IPS-11a (cell line): ENCODE data around the gene FKBP1C.
"Not testable (repeated sequence)": the region's sequence is repeated elsewhere in the genome, so short reads cannot be mapped to it uniquely, and the experiment has no call there.

ENCODE experiments used
- H3K4me3 ChIP-seq: one replicate; pipeline ENCODE4 v1.5.1; 2013; ENCODE audit warnings: low read depth, low read length, control low read depth

FKBP1C gene

DNA sequence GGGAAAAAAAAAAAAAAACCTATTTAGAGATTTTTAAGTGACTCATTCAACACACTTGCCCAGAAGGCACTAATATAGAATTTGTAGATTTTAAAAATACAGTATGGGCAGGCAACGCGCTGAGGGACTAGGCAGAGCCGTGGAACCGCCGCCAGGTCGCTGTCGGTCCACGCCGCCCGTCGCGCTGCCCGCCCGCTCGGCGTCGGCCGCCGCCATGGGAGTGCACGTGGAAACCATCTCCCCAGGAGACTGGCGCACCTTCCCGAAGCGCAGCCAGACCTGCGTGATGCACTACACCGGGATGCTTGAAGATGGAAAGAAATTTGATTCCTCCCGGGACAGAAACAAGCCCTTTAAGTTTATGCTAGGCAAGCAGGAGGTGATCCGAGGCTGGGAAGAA, at the start of gene FKBP1C:
TSS of gene FKBP1C (plus strand) at position 127 of the 400 bp plus-strand sequence.
- not testable (repeated sequence) for H3K4me3 ChIP-seq

DNA sequence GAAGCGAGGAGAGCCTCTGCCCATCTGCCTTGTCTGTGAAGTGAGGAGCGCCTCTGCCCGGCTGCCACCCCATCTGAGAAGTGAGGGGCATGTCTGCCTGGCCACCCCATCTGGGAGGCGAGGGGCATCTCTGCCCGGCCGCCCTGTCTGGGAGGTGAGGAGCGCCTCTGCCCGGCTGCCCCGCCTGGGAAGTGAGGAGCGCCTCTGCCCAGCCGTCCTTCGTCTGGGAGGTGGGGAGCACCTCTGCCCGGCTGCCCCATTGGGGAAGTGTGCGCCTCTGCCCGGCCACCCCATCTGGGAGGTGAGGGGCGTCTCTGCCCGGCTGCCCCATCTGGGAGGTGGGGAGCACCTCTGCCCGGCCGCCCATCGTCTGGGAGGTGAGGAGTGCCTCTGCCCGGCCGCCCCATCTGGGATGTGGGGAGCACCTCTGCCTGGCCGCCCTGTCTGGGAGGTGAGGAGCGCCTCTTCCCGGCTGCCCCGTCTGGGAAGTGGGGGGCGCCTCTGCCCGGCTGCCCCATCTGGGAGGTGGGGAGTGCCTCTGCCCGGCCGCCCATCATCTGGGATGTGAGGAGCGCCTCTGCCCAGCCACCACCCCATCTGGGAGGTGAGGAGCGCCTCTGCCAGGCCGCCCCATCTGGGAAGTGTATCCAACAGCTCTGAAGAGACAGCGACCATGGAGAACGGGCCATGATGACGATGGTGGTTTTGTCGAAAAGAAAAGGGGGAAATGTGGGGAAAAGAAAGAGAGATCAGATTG, 47.0 kb upstream of the FKBP1C start:
- not testable (repeated sequence) for H3K4me3 ChIP-seq

DNA sequence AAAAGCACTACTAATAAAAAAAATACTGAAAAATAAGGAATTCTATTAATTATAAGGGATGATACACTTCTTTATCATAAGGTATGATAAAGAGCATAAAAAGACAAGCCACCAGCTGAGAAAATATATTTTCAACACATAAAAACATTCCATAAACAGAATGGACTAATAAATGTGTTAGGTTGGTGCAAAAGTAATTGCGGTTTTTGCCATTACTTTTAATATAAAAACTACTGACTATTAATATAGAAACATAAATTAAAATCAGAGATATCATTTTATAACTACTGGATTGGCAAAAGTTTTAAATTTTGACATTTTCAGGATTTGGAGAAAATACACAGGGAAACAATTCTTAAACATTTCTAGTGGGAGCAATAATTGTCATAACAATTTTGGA, 37.1 kb upstream of the FKBP1C start:
- H3K4me3 ChIP-seq: no peak overlapping the region

DNA sequence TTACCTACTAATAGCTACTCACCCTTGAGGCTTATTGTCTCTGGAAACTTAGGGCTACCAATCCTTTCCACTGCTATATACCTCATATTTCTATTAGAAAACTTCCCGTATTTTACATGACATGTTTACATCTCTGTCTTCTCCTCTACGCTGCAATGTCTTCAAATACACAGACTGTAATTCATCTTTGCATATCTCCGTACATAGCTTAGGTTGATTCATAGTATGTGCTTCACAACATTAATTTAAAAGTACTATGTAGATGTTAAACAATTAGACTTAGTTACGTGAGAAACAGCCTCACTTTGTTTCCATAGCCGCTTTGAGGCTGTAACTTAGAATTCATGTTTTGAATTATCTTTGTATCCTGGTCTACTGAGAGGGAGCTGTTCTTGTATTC, 35.1 kb upstream of the FKBP1C start:
- no peak overlapping the region for H3K4me3 ChIP-seq

DNA sequence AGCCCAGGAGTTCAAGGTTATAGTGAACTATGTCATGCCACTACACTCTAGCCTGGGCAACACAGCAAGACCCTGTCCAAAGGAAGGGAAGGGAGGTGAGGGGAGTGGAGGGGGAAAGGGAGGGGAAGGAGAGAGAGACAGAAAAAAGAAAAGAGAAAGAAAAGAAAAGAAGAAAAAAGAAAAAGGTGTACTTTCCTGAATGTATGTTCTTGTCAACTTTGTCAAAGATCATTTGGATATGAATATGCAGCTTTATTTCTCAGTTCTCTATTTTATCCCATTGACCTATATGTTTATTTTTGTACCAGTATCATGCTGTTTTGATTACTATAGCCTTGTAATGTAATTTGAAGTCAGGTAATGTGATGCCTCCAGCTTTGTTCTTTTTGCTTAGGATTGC, 30.9 kb upstream of the FKBP1C start:
- no peak overlapping the region for H3K4me3 ChIP-seq

DNA sequence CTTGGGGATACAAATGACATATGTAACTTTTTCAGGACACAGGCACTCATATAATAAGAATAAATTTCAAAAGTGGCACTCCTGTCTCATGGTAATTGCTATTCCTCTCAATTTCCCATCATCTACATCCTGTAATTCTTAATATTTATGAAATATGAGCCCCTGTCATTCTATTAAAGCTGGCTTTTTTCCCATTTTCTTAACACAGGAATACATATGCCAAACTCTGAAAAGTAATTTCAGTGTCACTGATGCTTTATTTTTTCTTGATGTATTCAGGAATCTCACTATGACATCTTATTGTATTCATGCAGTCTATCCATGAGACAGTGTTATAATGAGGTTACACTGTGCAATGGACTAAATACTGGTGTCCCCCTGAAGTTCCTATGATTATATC, 24.3 kb upstream of the FKBP1C start:
- H3K4me3 ChIP-seq: no peak overlapping the region

DNA sequence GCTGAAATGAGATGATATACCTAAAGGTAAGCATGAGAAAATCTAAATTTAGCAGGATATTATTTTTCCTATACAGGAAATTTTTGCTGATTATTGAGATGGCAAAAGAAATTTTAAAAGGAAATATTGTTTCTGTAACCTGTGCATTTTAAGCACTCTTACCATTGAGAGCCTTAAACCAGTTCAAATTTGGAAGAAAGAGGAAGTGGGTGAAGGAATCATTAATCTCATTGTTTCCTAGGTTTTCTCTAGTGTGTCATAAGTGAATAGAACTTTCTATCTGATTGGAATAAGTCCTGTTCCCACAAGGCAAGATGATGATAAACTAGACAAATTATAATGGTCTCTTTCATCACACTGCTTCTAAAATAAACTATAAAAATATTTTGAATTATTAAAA, 22.4 kb upstream of the FKBP1C start:
- no peak overlapping the region for H3K4me3 ChIP-seq

DNA sequence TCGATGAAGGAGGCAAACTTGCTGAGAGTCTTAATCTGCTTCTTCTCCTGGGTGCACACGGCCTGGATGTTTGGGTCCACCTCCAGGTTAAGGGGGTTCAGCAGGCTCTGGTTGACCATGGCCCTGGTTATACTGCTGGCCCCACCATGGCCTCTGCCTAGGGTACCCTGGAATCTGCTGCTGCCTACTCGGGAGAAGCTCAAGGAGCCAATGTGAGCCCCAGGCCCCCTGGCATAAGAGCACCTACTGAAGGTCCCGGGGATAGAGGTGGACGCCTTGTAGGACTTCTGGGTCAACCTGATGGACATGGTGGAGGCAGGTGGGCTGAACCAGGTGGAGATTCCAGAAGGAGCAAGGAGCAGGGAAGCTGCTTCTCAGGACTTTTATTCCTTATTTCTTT, 17.9 kb upstream of the FKBP1C start:
- H3K4me3 ChIP-seq: no peak overlapping the region

DNA sequence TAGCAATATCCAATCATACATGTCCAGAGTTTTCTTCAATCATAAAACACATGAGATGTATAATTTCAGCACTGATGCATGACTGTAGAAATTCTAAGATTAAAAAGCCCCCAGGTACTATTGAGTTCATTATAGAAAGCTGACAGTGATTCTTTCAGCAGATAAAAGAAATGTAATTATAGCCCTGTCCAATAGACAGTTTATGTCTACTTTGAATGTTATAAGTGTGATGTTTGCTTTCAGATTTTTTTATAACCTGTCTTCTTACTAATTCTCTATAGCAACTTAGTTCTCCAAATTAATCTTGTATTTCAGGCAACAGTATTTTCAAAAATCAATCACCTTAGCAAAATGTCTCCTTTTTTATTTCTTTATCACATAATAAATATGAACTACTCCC, 13.5 kb upstream of the FKBP1C start:
- H3K4me3 ChIP-seq: no peak overlapping the region

DNA sequence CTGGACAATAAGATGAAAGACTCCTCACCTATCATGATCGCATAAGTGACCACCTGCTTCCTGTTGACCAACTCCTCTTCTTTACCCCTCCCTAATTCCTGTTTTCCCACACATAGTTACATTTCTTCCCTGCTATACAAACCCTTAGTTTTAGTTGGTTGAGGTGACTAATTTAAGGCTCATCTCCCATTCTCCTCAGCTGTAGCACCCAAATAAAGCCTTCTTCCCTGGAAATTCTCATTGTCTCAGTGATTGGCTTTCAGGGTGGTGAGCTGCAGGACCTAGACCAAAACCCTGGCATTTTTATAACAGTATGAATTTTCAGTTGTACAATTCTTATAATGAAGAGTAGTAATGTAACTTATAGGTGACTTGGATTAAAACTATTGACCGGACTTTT, 2.1 kb downstream of the FKBP1C start:
- H3K4me3 ChIP-seq: no peak overlapping the region

DNA sequence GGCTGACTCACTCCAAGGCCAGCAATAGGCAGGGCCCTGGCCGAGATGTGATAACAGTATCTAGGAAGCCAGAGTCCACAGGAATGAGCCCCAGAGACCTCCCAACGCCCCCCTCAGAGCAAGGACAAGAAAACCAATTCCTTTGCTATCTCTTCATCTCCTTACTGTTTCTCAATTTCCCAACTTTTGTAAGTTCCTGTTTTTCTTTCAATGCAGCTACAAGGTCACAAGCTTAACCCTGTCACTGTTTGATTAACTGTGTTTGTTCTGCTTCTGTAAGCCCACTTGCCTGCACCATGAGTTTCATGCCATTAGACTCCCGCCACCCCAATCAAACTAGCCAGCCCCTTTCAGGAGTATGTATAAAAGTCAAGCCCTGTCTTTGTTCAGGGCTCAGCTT, 3.5 kb downstream of the FKBP1C start:
- no peak overlapping the region for H3K4me3 ChIP-seq

DNA sequence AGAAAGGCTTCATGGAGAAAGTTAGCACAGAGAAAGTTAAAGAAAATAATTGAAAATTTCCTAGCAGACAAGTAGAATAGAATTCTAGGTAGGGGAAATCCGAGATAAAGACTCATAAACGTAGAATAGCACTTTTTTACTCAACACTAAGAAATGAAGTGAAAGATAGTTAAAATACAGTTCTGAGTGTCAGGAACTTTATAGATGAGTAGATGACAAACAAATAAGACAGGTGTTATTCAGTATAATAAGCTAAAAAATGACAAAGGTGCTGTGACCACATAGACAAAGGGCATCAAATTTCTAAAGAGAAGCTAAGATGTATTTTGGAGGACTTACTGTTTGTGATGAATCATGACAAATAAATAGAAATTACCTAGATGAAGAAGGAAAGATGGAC, 12.9 kb downstream of the FKBP1C start:
- no peak overlapping the region for H3K4me3 ChIP-seq

DNA sequence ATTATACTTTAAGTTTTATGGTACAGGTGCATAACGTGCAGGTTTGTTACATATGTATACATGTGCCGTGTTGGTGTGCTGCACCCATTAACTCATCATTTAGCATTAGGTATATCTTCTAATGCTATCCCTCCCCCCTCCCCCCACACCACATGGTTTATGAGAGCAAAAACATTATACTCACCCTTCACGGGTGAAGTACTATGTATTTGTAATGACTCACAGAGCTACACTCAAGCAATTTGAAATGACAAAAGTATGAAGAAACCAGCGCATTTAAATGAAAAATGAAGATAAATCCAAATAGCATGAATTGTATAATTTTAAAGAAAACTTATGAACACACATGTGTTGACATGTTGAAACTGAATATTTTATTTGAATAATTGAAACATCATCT, 14.7 kb downstream of the FKBP1C start:
- not testable (repeated sequence) for H3K4me3 ChIP-seq

DNA sequence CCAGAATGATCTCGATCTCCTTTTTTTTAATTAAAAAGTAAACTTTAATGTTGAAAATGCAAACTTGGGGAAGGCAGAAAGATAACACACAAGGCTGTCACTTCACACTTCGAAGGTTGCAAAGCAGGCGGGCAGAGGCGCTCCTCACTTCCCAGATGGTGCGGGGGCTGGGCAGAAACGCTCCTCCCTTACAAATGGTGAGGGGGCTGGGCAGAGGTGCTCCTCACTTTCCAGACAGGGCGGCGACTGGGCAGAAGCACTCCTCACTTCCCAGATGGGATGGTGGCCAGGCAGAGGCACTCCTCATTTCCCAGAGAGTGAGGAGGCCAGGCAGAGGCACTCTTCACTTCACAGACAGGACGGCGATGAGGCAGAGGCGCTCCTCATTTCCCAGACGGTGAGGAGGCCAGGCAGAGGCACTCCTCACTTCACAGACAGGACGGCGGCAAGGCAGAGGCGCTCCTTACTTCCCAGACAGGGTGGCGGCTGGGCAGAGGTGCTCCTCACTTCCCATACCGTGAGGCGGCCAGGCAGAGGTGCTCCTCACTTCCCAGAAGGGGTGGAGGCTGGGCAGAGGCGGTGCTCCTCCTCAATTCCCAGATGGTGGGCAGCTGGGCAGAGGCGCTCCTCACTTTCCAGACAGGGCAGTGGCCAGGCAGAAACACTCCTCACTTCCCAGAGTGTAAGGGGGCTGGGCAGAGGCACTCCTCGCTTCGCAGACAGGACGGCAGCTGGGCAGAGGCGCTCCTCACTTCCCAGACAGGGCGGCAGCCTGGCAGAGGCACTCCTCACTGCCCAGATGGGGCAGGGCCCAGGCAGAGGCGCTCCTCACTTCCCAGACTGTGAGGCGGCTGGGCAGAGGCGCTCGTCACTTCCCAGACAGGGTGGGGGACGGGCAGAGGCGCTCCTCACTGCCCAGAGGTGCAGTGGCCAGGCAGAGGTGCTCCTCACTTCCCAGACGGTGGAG, 16.9 kb downstream of the FKBP1C start:
- H3K4me3 ChIP-seq: not testable (repeated sequence)

DNA sequence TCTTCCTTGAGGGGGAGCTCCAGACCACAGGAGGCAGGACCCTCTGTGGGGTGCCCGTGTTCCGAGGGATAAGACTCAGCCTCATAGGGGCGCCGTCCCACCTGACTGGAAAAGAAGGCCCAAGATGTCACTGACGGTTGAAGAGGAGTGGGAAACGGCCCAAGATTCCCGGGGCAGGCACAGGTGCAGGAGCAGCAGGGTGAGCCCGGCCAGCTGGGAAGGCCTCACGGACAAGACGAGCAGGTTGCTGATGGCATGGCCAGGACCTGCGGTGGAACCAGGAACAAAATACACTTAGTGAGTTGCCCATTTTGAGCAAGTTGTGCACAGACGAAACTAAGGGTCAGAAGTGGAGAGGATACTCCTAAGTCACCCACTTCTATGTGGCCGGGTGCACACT, 18.8 kb downstream of the FKBP1C start:
- H3K4me3 ChIP-seq: not testable (repeated sequence)

DNA sequence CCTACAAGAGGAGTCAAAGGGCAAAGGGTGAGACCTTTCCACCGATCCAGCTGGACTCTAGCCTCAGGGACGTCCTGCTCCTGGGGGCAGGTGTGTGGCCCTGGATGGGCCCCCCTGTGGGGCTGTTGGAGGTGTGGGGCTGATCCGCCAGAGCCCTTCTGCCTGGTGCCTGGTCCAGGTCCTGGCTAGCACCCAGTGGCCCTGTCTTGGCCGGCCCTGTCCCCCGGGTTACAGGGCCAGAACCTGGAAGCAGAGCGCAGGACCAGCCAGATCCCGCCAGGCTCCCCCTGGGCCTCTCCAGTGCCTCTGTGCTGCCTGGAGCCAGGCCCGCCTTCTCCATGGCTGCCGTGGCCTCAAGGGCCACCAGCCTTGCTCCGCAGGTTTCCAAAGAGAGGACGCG, 19.2 kb downstream of the FKBP1C start:
- not testable (repeated sequence) for H3K4me3 ChIP-seq

DNA sequence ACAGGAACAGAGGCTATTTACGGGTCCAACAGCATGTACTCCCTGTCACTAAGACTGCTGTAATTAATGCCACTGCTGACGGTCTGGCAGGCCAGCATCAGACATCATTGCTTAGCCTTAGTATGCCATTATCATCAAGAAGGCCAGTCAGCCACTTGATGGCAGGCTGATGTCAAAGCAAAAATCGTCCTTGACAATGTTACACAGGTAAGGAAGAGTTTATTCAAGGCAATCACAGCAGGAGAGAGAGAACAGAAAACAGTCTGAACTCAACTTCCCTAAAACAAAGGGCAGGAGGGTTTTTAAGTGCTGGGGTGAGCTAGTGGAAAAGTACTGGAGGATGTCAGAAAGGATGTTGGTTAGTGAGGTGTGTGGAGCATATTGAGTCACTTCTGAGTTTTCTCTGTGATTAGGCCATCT, 25.1 kb downstream of the FKBP1C start:
- H3K4me3 ChIP-seq: no peak overlapping the region

DNA sequence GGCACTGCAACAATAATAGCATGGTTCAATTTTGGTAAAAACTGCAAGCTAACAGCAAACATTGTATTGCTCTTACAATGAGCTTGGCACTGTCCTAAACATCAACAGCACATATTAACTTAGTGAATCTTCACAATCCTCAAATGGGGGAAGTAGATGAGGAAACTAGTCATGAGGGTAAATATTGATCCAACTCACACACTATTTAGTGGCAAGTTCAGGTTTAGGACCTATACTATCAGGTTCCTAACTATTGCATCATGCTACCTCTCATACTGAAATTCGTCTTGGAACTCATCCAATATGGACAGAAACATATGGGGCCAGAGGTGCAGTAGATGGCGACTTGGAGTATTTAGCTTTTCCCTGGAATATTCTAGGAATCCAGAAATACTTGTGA, 34.2 kb downstream of the FKBP1C start:
- no peak overlapping the region for H3K4me3 ChIP-seq

DNA sequence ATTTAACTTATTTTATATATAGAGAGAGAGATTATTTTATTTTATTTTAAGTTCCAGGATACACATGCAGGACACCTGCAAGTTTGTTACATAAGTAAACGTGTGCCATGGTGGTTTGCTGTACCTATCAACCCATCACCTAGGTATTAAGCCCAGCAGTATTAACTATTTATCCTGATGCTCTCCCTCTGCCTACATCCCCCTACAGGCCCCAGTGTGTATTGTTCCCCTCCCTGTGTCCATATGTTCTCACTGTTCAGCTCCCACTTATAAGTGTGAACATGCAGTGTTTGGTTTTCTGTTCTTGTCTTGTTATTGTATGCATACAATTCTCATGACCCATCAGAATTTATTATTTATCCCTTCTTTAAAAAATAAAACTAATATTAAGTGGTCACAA, 34.6 kb downstream of the FKBP1C start:
- H3K4me3 ChIP-seq: no peak overlapping the region

DNA sequence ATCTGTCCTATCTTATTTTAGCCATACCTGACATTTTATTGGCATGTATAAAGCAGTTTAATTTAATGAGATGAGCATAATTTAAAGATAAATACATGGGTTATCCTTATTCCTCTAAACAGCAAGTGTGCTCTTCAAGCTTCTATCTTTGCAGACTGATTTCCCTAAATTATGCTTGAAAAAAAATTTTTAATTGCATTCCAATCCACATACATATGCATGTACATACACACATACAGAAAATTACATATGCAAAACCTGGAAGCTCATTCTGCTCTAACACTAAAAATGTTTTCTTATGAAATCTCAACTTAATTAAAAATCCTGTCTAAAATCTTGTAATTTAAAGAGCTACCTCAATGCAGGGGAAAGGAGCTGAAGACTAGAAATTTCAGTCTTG, 35.3 kb downstream of the FKBP1C start:
- no peak overlapping the region for H3K4me3 ChIP-seq

DNA sequence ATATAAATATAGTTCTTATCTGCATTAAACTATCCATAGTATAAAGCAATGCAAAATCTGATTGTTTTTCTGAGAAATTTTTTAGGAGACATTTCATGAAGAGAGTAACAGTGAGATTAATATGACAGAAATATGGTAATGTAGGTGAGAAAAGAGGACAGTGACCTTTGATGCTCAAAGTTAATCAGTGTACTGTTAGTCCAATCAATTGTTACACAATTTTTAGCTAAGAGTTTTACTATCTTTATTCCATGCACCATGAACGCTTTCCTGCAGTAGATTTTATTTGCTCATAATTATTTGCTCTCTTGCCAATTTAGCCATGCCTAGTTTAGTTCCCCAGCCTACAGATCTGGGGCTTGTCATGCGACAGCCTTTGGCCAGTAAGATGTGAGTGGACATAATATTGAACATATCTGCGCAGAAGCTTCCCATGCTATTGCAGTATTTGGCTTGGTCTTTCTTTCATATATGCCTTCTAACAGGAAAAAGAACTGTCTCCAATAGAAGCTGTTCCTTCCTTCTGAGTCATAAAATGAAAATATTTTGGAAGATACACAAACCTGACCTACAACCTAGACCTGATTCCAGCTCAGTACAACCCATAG, 38.7 kb downstream of the FKBP1C start:
- no peak overlapping the region for H3K4me3 ChIP-seq

DNA sequence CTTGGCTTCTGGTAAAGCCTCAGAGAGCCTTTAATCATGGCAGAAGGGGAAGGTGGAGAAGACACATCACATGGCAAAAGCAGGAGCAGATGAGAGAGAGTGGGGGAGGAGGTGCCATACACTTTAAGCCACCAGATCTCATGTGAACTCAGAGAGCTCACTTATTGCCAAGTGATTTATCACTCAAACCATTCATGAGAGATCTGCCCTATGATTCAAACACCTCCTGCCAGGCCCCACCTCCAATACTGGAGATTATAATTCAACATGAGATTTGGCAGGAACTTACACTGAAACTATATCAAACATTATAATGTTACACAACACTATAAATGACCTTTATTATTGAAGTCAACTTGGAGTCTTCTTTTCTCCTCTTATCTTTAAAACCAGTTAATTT, 47.9 kb downstream of the FKBP1C start:
- no peak overlapping the region for H3K4me3 ChIP-seq
